ENCODE data around the gene CRYBG2. TPM values are rescaled to one million over a fixed set of nuclear protein-coding genes. Genes with fewer than 3 reads are reported as not detected.

The CRYBG2 gene
- total RNA-seq, 2 experiments from 2014 or later = 4.9 to 5.1 TPM

GRCh38 chr1:26288311-26288941 is 65.5 kb downstream of the CRYBG2 start:
- no peaks in the 10 kb centered on the region for H3K27me3 Mint-ChIP-seq
- peak; percentile 68 for DNase-seq
- peaks cover 2% of the 10 kb centered on the region for H3K9me3 Mint-ChIP-seq
- H3K27ac Mint-ChIP-seq = peak overlapping the region; percentile 97
- peak overlapping the region; percentile 35 for H3K4me3 Mint-ChIP-seq
- peaks cover 81% of the 10 kb centered on the region for H3K4me1 Mint-ChIP-seq
- peaks cover 35% of the 10 kb centered on the region for H3K36me3 Mint-ChIP-seq

GRCh38 chr1:26287811-26288210 is 66.1 kb downstream of the CRYBG2 start:
- Mint-ChIP-seq H3K4me3 (peak overlapping the region; percentile 61), H3K4me1 (peaks cover 87% of the 10 kb centered on the region), H3K36me3 (peaks cover 40% of the 10 kb centered on the region), H3K27ac (peak overlapping the region; percentile 97), H3K9me3 (peaks cover 2% of the 10 kb centered on the region), H3K27me3 (no peaks in the 10 kb centered on the region)
- DNase-seq = no peak

- peak; percentile 75 for DNase-seq
- Mint-ChIP-seq H3K9me3 (peaks cover 2% of the 10 kb centered on the region), H3K4me1 (peaks cover 91% of the 10 kb centered on the region), H3K27me3 (no peaks in the 10 kb centered on the region), H3K4me3 (peak overlapping the region; percentile 61), H3K27ac (peak overlapping the region; percentile 97), H3K36me3 (peaks cover 41% of the 10 kb centered on the region)
These were observed 66.8 kb downstream of the CRYBG2 start for GRCh38 chr1:26287033-26287711.

GRCh38 chr1:26286064-26286416 is 67.9 kb downstream of the CRYBG2 start:
- peaks cover 45% of the 10 kb centered on the region for H3K36me3 Mint-ChIP-seq
- DNase-seq = no peak
- peaks cover 91% of the 10 kb centered on the region for H3K4me1 Mint-ChIP-seq
- H3K9me3 Mint-ChIP-seq = peaks cover 2% of the 10 kb centered on the region
- no peak overlapping the region for H3K4me3 Mint-ChIP-seq
- no peaks in the 10 kb centered on the region for H3K27me3 Mint-ChIP-seq
- peak overlapping the region; percentile 97 for H3K27ac Mint-ChIP-seq

- Mint-ChIP-seq H3K9me3 (peaks cover 2% of the 10 kb centered on the region), H3K4me1 (peaks cover 89% of the 10 kb centered on the region), H3K27me3 (no peaks in the 10 kb centered on the region), H3K36me3 (peaks cover 49% of the 10 kb centered on the region), H3K4me3 (no peak overlapping the region), H3K27ac (peak overlapping the region; percentile 99)
- peak; percentile 55 for DNase-seq
These were observed 68.4 kb downstream of the CRYBG2 start for GRCh38 chr1:26285366-26286063.

- Mint-ChIP-seq H3K27me3 (no peaks in the 10 kb centered on the region), H3K4me3 (peak overlapping the region; percentile 84), H3K9me3 (peaks cover 2% of the 10 kb centered on the region), H3K36me3 (peaks cover 46% of the 10 kb centered on the region), H3K4me1 (peaks cover 82% of the 10 kb centered on the region), H3K27ac (peak overlapping the region; percentile 99)
- DNase-seq = peak; percentile 95
These were observed 69.2 kb downstream of the CRYBG2 start for GRCh38 chr1:26284597-26285347.

GRCh38 chr1:26283871-26284596 is 69.9 kb downstream of the CRYBG2 start:
- H3K36me3 Mint-ChIP-seq = peaks cover 53% of the 10 kb centered on the region
- DNase-seq = no peak

GRCh38 chr1:26283279-26283853 is 70.6 kb downstream of the CRYBG2 start:
- Mint-ChIP-seq H3K36me3 (peaks cover 58% of the 10 kb centered on the region), H3K27me3 (no peaks in the 10 kb centered on the region), H3K9me3 (peaks cover 2% of the 10 kb centered on the region), H3K4me1 (peaks cover 78% of the 10 kb centered on the region), H3K4me3 (peak overlapping the region; percentile 84), H3K27ac (peak overlapping the region; percentile 99)
- DNase-seq = no peak

More at GRCh38 chr1:26283871-26284596, 69.9 kb downstream of the CRYBG2 start:
- no peaks in the 10 kb centered on the region for H3K27me3 Mint-ChIP-seq
- peaks cover 78% of the 10 kb centered on the region for H3K4me1 Mint-ChIP-seq
- peaks cover 2% of the 10 kb centered on the region for H3K9me3 Mint-ChIP-seq
- H3K27ac Mint-ChIP-seq = peak overlapping the region; percentile 99
- peak overlapping the region; percentile 84 for H3K4me3 Mint-ChIP-seq

GRCh38 chr1:26282401-26282918 is 71.5 kb downstream of the CRYBG2 start:
- no peak for DNase-seq
- Mint-ChIP-seq H3K4me3 (peak overlapping the region; percentile 84), H3K4me1 (peaks cover 78% of the 10 kb centered on the region), H3K9me3 (peaks cover 2% of the 10 kb centered on the region), H3K27me3 (no peaks in the 10 kb centered on the region), H3K36me3 (peaks cover 66% of the 10 kb centered on the region), H3K27ac (peak overlapping the region; percentile 99)

GRCh38 chr1:26281971-26282370 is 72.0 kb downstream of the CRYBG2 start:
- Mint-ChIP-seq H3K4me1 (peaks cover 78% of the 10 kb centered on the region), H3K4me3 (peak overlapping the region; percentile 91), H3K27ac (peak overlapping the region; percentile 99), H3K36me3 (peaks cover 68% of the 10 kb centered on the region), H3K9me3 (peaks cover 2% of the 10 kb centered on the region), H3K27me3 (no peaks in the 10 kb centered on the region)
- DNase-seq = no peak

- peaks cover 72% of the 10 kb centered on the region for H3K36me3 Mint-ChIP-seq
- DNase-seq = no peak
- peaks cover 78% of the 10 kb centered on the region for H3K4me1 Mint-ChIP-seq
- peaks cover 2% of the 10 kb centered on the region for H3K9me3 Mint-ChIP-seq
- peak overlapping the region; percentile 99 for H3K27ac Mint-ChIP-seq
- no peaks in the 10 kb centered on the region for H3K27me3 Mint-ChIP-seq
- H3K4me3 Mint-ChIP-seq = peak overlapping the region; percentile 91
These were observed 72.6 kb downstream of the CRYBG2 start for GRCh38 chr1:26281091-26281958.

GRCh38 chr1:26280333-26281042 is 73.4 kb downstream of the CRYBG2 start:
- DNase-seq = no peak
- peaks cover 2% of the 10 kb centered on the region for H3K9me3 Mint-ChIP-seq
- peak overlapping the region; percentile 99 for H3K27ac Mint-ChIP-seq
- peak overlapping the region; percentile 91 for H3K4me3 Mint-ChIP-seq
- peaks cover 73% of the 10 kb centered on the region for H3K36me3 Mint-ChIP-seq
- no peaks in the 10 kb centered on the region for H3K27me3 Mint-ChIP-seq
- peaks cover 83% of the 10 kb centered on the region for H3K4me1 Mint-ChIP-seq
